DOHH2 (cell line): ENCODE measurements around the gene NCF4.

Source experiments
- H3F3A ChIP-seq: fragments of 200-600 bp; sonication (generic), shearing (Covaris generic); 2 replicates; pipeline ENCODE4 v1.6.0; 2016; ENCODE audit warnings: antibody characterized with exemption, mild to moderate bottlenecking; ENCODE audit not compliant: control insufficient read depth, insufficient read depth
- H3K27ac ChIP-seq: fragments of 200-600 bp; sonication (generic); 2 replicates; pipeline ENCODE4 v1.5.1; 2014; ENCODE audit warnings: low read depth, mild to moderate bottlenecking, low read length, moderate library complexity
- H3K27me3 ChIP-seq: fragments of 200-600 bp; sonication (generic); 2 replicates; pipeline ENCODE4 v1.6.1; 2014; ENCODE audit warnings: mild to moderate bottlenecking, low read length, mixed read lengths; ENCODE audit not compliant: control insufficient read depth
- H3K36me3 ChIP-seq: fragments of 200-600 bp; sonication (generic); 2 replicates; pipeline ENCODE4 v1.6.1; 2014; ENCODE audit warnings: mild to moderate bottlenecking, low read length, moderate library complexity, mixed read lengths; ENCODE audit not compliant: control insufficient read depth
- H3K4me1 ChIP-seq: fragments of 200-600 bp; sonication (generic); 2 replicates; pipeline ENCODE4 v1.6.1; 2014; ENCODE audit warnings: mild to moderate bottlenecking, low read length, mixed read lengths; ENCODE audit not compliant: control insufficient read depth
- H3K4me2 ChIP-seq: fragments of 200-600 bp; sonication (generic); 2 replicates; pipeline ENCODE4 v1.6.0; 2014; ENCODE audit warnings: mild to moderate bottlenecking, low read length, moderate library complexity
- H3K4me3 ChIP-seq: fragments of 200-600 bp; sonication (generic); 2 replicates; pipeline ENCODE4 v1.5.1; 2014; ENCODE audit warnings: mild to moderate bottlenecking, low read length, mixed read lengths
- H3K79me2 ChIP-seq: fragments of 200-600 bp; sonication (generic); 2 replicates; pipeline ENCODE4 v1.6.1; 2014; ENCODE audit warnings: mild to moderate bottlenecking, low read length, mixed read lengths; ENCODE audit not compliant: control insufficient read depth
- H3K9me2 ChIP-seq: fragments of 200-600 bp; sonication (generic); replicated peaks from 2 replicates; pipeline ENCODE4 v1.6.1; 2014; ENCODE audit warnings: mild to moderate bottlenecking, low read length, mixed read lengths; ENCODE audit not compliant: control insufficient read depth
- H3K9me3 ChIP-seq: fragments of 200-600 bp; sonication (generic); 2 replicates; pipeline ENCODE4 v1.6.1; 2014; ENCODE audit warnings: antibody characterized with exemption, low read length, mixed read lengths; ENCODE audit not compliant: control insufficient read depth, insufficient read depth
- H4K20me1 ChIP-seq: fragments of 200-600 bp; sonication (generic); 2 replicates; pipeline ENCODE4 v1.6.0; 2014; ENCODE audit warnings: low read depth, mild to moderate bottlenecking, antibody characterized with exemption, low read length, moderate library complexity; ENCODE audit not compliant: control insufficient read depth, insufficient read depth
- EZH2phosphoT487 ChIP-seq: fragments of 200-600 bp; sonication (generic); IDR thresholded peaks from 2 replicates; pipeline ENCODE4 v1.6.1; 2017; ENCODE audit warnings: borderline replicate concordance, mild to moderate bottlenecking, antibody characterized with exemption, low read length, moderate library complexity, mixed read lengths
- TF ChIP-seq, protein P1 (sequence below): fragments of 200-600 bp; sonication (generic); IDR thresholded peaks from one replicate; pipeline ENCODE4 v1.5.1; 2014; ENCODE audit warnings: antibody characterized with exemption, mild to moderate bottlenecking, low read depth, low read length; ENCODE audit not compliant: poor library complexity, severe bottlenecking

NCF4 gene

GRCh38 chr22:36871669-36872081 is 10.9 kb downstream of the NCF4 start:
- no peak for TF ChIP-seq EZH2phosphoT487
- TF ChIP-seq, protein P1, sequence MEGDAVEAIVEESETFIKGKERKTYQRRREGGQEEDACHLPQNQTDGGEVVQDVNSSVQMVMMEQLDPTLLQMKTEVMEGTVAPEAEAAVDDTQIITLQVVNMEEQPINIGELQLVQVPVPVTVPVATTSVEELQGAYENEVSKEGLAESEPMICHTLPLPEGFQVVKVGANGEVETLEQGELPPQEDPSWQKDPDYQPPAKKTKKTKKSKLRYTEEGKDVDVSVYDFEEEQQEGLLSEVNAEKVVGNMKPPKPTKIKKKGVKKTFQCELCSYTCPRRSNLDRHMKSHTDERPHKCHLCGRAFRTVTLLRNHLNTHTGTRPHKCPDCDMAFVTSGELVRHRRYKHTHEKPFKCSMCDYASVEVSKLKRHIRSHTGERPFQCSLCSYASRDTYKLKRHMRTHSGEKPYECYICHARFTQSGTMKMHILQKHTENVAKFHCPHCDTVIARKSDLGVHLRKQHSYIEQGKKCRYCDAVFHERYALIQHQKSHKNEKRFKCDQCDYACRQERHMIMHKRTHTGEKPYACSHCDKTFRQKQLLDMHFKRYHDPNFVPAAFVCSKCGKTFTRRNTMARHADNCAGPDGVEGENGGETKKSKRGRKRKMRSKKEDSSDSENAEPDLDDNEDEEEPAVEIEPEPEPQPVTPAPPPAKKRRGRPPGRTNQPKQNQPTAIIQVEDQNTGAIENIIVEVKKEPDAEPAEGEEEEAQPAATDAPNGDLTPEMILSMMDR = no peak
- Histone ChIP-seq H3K9me3 (no peaks in the 10 kb centered on the region), H3K27me3 (no peaks in the 10 kb centered on the region)

DNA sequence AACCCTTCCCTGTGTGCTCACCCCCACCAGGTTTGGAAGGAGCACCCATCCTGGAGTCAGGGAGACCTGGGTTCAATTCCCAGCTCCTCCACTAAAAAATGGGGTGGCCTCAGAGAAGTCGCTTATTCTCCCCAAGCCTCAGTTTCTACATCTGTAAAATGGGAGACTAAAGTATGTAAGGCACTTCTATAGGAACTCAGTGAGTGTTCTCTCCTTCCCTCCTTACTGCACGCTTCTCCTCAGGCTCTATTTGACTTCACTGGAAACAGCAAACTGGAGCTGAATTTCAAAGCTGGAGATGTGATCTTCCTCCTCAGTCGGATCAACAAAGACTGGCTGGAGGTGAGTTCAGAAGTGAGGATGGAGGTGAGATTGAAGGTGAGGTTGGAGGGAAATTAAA is 11.3 kb downstream of the NCF4 start:
- H3K79me2 ChIP-seq = no peaks in the 10 kb centered on the region
- H3K4me1 ChIP-seq = peaks cover 3% of the 10 kb centered on the region; the same call in 1 of the 2 replicates
- H3K27me3 ChIP-seq = no peaks in the 10 kb centered on the region
- no peaks in the 10 kb centered on the region for H3F3A ChIP-seq
- H3K36me3 ChIP-seq = peaks cover 82% of the 10 kb centered on the region
- no peaks in the 10 kb centered on the region for H4K20me1 ChIP-seq
- H3K27ac ChIP-seq = no peak overlapping the region
- no peak overlapping the region for H3K4me2 ChIP-seq
- TF ChIP-seq, protein P1 = no peak
- no peak for TF ChIP-seq EZH2phosphoT487
- H3K4me3 ChIP-seq = no peak overlapping the region
- H3K9me3 ChIP-seq = no peaks in the 10 kb centered on the region
- no peaks in the 10 kb centered on the region for H3K9me2 ChIP-seq

More at GRCh38 chr22:36871669-36872081, 10.9 kb downstream of the NCF4 start:
- no peaks in the 10 kb centered on the region for H3K79me2 ChIP-seq
- H3K4me2 ChIP-seq = no peak overlapping the region
- no peaks in the 10 kb centered on the region for H4K20me1 ChIP-seq
- no peaks in the 10 kb centered on the region for H3K9me2 ChIP-seq
- H3F3A ChIP-seq = no peaks in the 10 kb centered on the region
- no peak overlapping the region for H3K27ac ChIP-seq
- H3K36me3 ChIP-seq = peaks cover 79% of the 10 kb centered on the region
- H3K4me3 ChIP-seq = no peak overlapping the region
- H3K4me1 ChIP-seq = peaks cover 3% of the 10 kb centered on the region; the same call in 1 of the 2 replicates

GRCh38 chr22:36872866-36873498 is 12.2 kb downstream of the NCF4 start:
- no peak overlapping the region for H3K4me2 ChIP-seq
- H3K27ac ChIP-seq = no peak overlapping the region
- H3K36me3 ChIP-seq = peaks cover 81% of the 10 kb centered on the region
- H3K4me3 ChIP-seq = no peak overlapping the region
- no peaks in the 10 kb centered on the region for H4K20me1 ChIP-seq
- no peaks in the 10 kb centered on the region for H3K9me3 ChIP-seq
- H3F3A ChIP-seq = no peaks in the 10 kb centered on the region
- H3K79me2 ChIP-seq = no peaks in the 10 kb centered on the region
- no peaks in the 10 kb centered on the region for H3K27me3 ChIP-seq
- TF ChIP-seq, protein P1 = no peak
- no peak for TF ChIP-seq EZH2phosphoT487
- H3K9me2 ChIP-seq = no peaks in the 10 kb centered on the region
- peaks cover 3% of the 10 kb centered on the region; the same call in 1 of the 2 replicates for H3K4me1 ChIP-seq
